ENCODE measurements around the gene TYMP.

- TF ChIP-seq CTCF (IDR thresholded peaks at IDR 0.05) (no peak), POLR2A (IDR thresholded peaks at IDR 0.05) (no peak)
These were observed 11.2 kb downstream of the TYMP start for GRCh38 chr22:50518606-50519005.
